Kidney (tissue), 14 donors: Measurements from ENCODE around the gene PSPH. TPM values are rescaled to one million over a fixed set of nuclear protein-coding genes. Genes with fewer than 3 reads are reported as not detected.
A peak's percentile ranks its signal among the peaks of the same experiment; 100 is the strongest.

Experiments used
- DNase-seq, 5 donors: peaks; one replicate each; pipeline ENCODE4 v3.0.0-alpha.2; 2013 to 2020
- FAIRE-seq: peaks from 2 replicates; lab custom pipeline; 2012; peaks lifted over from hg19 to GRCh38; lab: Jason Lieb, UNC
- H3K27ac ChIP-seq, 2 donors: one replicate each; pipeline ENCODE4 v1.7.0; 2013; ENCODE audit warnings: low read depth in 2 of 2, low read length in 2 of 2, inconsistent platforms in 1 of 2
- H3K27me3 ChIP-seq: one replicate; pipeline ENCODE4 v1.7.1; 2013; ENCODE audit warnings: low read length, inconsistent platforms; ENCODE audit not compliant: control insufficient read depth, insufficient read depth
- H3K36me3 ChIP-seq, 3 donors: one replicate each; pipeline versions ENCODE4 v1.7.0 to v1.7.1; 2013; ENCODE audit warnings: low read length in 3 of 3, control low read depth in 1 of 3, inconsistent platforms in 1 of 3; ENCODE audit not compliant: insufficient read depth in 3 of 3, control insufficient read depth in 2 of 3
- H3K4me1 ChIP-seq, 3 donors: one replicate each; pipeline versions ENCODE4 v1.7.0 to v1.7.1; 2013; ENCODE audit warnings: low read length in 3 of 3, inconsistent platforms in 1 of 3, low read depth in 1 of 3; ENCODE audit not compliant: control insufficient read depth in 2 of 3, insufficient read depth in 2 of 3
- H3K4me3 ChIP-seq, 3 donors: one replicate each; pipeline versions ENCODE4 v1.7.0 to v1.8.1; 2013; ENCODE audit warnings: low read length in 3 of 3, control low read depth in 1 of 3, inconsistent platforms in 1 of 3
- H3K9ac ChIP-seq, 3 donors: one replicate each; pipeline versions ENCODE4 v1.7.0 to v1.7.1; 2013; ENCODE audit warnings: low read length in 3 of 3, control low read depth in 1 of 3, inconsistent platforms in 1 of 3
- H3K9me3 ChIP-seq, 3 donors: one replicate each; pipeline versions ENCODE4 v1.7.0 to v1.7.1; 2013; ENCODE audit warnings: low read length in 3 of 3, control low read depth in 1 of 3, inconsistent platforms in 1 of 3; ENCODE audit not compliant: control insufficient read depth in 2 of 3, insufficient read depth in 1 of 3
- intact Hi-C: fragments of 100-400 bp; cut with DNase I; formaldehyde crosslinking; loops from one replicate; pipeline ENCODE4 v1.11.1; 2022
- polyA plus RNA-seq: library from polyadenylated mRNA; stranded (reverse); fragments of 350-450 nt; fragmentation: Illumina TruSeq; extraction: RNeasy Lipid Tissue Mini Kit (QIAGEN cat#74804); gene quantifications from one replicate; pipeline ENCODE4 v1.2.3, GENCODE V29; 2014; ENCODE audit warnings: low read depth, low replicate concordance; ENCODE audit not compliant: insufficient read depth
- total RNA-seq: library from RNA; stranded (reverse); fragmentation: NEBNext Ultra II Directional; extraction: Animal tissue kit (Norgen Biotek cat#: 25700); gene quantifications from one replicate; pipeline ENCODE4 v1.2.1, GENCODE V29; 2021
- TF ChIP-seq, protein P1 (sequence below): IDR thresholded peaks from 3 replicates; pipeline ENCODE4 v1.5.1; 2012; ENCODE audit warnings: mild to moderate bottlenecking, moderate library complexity, borderline replicate concordance; ENCODE audit not compliant: insufficient read depth; ENCODE audit errors: extremely low read depth
- donor health status: control.
- donor health status: control.
- donor health status: control.
- donor health status: control.
- donor health status: control.
- donor health status: DM: yes; HTN: yes; CAD: no.
- donor health status: Normal renal cell carcinoma (clear cell type).

Gene PSPH
- total and polyA plus RNA-seq, 2 donors from 2014 or later: 9.0 to 17.8 TPM

DNA sequence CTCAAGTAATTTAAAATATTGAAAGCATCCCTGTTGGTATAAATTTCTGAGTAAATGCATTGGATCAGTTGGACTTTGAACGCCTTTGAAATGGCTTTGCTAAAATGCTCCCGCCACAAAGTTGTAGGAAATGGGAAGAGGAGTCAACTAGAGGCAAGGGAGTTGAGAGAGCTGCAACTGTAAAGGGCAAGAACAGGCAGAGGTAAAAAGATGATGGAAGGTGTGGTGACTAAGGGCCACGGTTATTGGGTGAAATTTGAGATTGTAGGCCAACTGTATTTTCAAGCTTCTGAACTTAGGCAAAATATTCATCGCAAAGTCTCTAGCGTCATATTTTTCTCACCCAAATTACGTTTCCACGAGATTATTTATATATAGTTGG, 12.2 kb upstream of the PSPH start:
- H3K4me3 ChIP-seq: peak overlapping the region in 2 of 3 donors; percentile 50 to 83
- intact Hi-C loops: no loop called here
- peaks cover 6 to 35% (median 18%) of the 10 kb centered on the region in 3 donors for H3K36me3 ChIP-seq
- H3K9me3 ChIP-seq: no peaks in the 10 kb centered on the region
- H3K27ac ChIP-seq: peak overlapping the region; percentile 95
- DNase-seq: no peak
- TF ChIP-seq, protein P1, sequence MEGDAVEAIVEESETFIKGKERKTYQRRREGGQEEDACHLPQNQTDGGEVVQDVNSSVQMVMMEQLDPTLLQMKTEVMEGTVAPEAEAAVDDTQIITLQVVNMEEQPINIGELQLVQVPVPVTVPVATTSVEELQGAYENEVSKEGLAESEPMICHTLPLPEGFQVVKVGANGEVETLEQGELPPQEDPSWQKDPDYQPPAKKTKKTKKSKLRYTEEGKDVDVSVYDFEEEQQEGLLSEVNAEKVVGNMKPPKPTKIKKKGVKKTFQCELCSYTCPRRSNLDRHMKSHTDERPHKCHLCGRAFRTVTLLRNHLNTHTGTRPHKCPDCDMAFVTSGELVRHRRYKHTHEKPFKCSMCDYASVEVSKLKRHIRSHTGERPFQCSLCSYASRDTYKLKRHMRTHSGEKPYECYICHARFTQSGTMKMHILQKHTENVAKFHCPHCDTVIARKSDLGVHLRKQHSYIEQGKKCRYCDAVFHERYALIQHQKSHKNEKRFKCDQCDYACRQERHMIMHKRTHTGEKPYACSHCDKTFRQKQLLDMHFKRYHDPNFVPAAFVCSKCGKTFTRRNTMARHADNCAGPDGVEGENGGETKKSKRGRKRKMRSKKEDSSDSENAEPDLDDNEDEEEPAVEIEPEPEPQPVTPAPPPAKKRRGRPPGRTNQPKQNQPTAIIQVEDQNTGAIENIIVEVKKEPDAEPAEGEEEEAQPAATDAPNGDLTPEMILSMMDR: no peak
- H3K27me3 ChIP-seq: no peaks in the 10 kb centered on the region
- H3K4me1 ChIP-seq: peaks cover 0 to 3% (median 0%) of the 10 kb centered on the region in 3 donors
- FAIRE-seq: no peak
- peak overlapping the region in 1 of 3 donors; percentile 77 for H3K9ac ChIP-seq

DNA sequence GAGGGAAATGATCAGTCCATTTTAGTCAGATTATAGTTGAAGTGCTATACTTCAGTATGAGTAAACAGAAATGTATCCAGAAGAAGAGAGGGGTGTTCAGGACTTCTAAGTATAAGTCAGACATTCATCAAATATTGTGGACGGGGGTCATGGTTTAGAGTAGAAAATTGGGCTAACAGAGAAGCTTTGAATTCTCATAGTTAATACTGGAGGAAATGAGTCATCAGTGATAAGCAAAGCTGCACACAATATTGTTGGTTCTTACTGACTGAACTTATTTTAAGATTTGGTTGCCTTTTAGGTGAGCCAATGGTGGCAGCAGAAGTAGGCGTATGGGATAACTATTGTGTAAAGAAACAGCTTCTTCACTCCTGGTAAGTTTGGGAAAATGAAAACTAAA, 11.1 kb upstream of the PSPH start:
- TF ChIP-seq, protein P1: no peak
- H3K27ac ChIP-seq: no peak overlapping the region
- H3K9ac ChIP-seq: no peak overlapping the region
- H3K4me3 ChIP-seq: no peak overlapping the region
- peaks cover 10 to 41% (median 26%) of the 10 kb centered on the region in 3 donors for H3K36me3 ChIP-seq
- H3K27me3 ChIP-seq: no peaks in the 10 kb centered on the region
- no peak for FAIRE-seq
- peaks cover 0 to 3% (median 0%) of the 10 kb centered on the region in 3 donors for H3K4me1 ChIP-seq
- no peaks in the 10 kb centered on the region for H3K9me3 ChIP-seq
- intact Hi-C loops: no loop called here
- DNase-seq: no peak

DNA sequence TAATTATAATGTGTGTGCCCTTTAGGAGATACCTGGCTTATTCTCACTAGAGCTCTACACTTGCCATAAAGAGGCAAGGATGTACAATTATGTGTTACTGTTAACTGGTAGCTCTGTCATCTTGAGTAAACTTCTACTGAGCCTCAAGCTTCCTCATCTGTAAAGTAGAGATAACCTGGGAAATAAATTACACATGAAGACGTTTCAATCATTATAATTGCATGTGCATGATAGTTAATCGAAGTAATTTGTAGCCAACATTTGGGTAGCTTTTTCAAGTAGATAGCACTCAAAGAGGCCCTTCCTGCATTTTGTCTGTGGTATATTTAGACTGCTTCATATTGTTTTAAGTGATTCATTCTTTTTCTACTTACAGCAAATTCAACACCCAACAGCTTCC, 2.7 kb upstream of the PSPH start:
- Histone ChIP-seq H3K27me3 (no peaks in the 10 kb centered on the region), H3K36me3 (peaks cover 19 to 35% (median 27%) of the 10 kb centered on the region in 3 donors), H3K4me3 (no peak overlapping the region), H3K4me1 (peaks cover 0 to 8% (median 5%) of the 10 kb centered on the region in 3 donors), H3K27ac (no peak overlapping the region), H3K9ac (no peak overlapping the region), H3K9me3 (no peaks in the 10 kb centered on the region)
- intact Hi-C loops: no loop called here
- TF ChIP-seq, protein P1: no peak
- FAIRE-seq (no peak), DNase-seq (no peak)

DNA sequence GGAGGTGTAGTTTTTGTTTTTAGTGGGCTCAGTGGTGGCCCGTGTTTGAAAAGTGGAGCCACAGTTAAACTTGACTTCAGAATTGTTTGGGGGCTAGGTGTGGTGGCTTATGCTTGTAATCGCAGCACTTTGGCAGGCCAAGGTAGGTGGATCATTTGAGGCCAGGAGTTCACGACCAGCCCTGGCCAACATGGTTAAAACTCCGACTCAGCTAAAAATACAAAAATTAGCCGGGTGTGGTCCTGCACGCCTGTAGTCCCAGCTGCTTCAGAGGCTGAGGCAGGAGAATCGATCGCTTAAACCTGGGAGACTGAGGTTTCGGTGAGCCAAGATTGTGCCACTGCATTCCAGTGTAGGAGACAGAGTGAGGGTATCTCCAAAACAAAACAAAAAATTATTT, 2.1 kb upstream of the PSPH start:
- DNase-seq: no peak
- H3K27me3 ChIP-seq: no peaks in the 10 kb centered on the region
- peaks cover 0 to 11% (median 5%) of the 10 kb centered on the region in 3 donors for H3K4me1 ChIP-seq
- no peak for FAIRE-seq
- peaks cover 19 to 33% (median 25%) of the 10 kb centered on the region in 3 donors for H3K36me3 ChIP-seq
- no peak overlapping the region for H3K4me3 ChIP-seq
- no peak overlapping the region for H3K27ac ChIP-seq
- intact Hi-C loops: no loop called here
- no peak overlapping the region for H3K9ac ChIP-seq
- no peaks in the 10 kb centered on the region for H3K9me3 ChIP-seq
- TF ChIP-seq, protein P1: no peak
